HG02885 (cell line): Measurements from ENCODE around the gene CCDC149.

Source experiments
- ATAC-seq: cut with Tn5 transposase; IDR thresholded peaks from one replicate; pipeline ENCODE4 v1.9.1; 2021; ENCODE audit warnings: mild to moderate bottlenecking; ENCODE audit not compliant: unreplicated experiment, poor library complexity

Gene CCDC149

GRCh38 chr4:24846716-24847115 lies 66.1 kb downstream of the CCDC149 start:
- no peak for ATAC-seq

- no peak for ATAC-seq
Observed at GRCh38 chr4:24845902-24846301, 66.9 kb downstream of the CCDC149 start.

DNA sequence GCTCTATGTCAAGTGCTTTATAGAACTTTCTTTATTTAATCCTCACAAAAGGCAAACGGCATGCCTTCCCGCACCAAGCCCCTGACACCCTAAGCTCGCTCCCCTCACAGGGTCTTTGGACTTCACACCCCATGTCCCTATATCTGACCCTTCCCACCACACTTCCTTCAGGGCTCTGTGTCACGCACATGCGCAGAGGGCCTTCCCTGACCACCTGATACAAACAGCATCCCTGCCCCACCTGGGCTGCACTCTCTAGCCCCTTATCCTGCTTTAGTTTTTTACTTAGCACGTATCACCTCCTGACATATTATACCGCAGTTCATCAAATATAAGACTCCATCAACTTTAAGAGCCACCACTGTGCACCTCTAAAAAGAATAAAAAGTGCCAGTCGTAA lies 67.7 kb downstream of the CCDC149 start:
- no peak for ATAC-seq

DNA sequence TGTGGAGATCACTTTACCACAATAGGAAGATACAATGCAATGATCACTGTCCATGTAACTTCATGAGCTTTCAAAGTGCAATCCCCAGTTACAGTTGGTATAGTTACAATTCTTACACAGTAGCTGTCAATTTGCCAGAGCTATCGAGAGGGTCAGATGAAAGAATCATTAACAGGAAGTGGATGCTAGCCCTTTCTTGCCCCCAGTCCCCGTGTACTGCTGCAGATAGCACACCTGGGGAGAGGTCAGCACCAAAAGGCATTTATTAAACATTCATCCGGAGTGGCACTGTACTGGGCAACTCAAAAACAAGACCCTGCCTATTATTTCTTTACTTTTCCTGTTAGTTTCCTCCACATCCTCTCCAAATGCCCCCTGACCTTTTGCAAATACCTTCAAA lies 69.7 kb downstream of the CCDC149 start:
- no peak for ATAC-seq

DNA sequence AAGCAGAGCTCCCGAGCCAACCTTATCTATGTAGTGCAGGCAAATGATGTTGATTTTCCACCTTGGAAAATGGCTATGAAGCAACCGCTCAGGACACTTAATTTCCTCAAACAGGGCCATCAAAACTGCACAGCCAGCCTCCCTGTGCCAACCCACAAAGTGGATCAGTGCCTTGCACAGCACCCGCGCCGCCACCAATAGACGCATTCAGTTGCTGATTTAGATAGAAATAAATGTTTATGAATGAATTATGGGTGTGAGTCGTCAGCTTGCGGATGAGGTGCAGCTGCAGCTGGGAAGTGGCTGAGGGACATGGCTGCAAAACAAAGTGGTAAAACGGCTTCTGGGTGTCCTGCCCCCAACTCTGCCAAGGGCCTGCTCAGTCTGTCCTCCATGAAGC lies 70.5 kb downstream of the CCDC149 start:
- ATAC-seq: no peak

- ATAC-seq: no peak
Observed at GRCh38 chr4:24840826-24841543, 71.9 kb downstream of the CCDC149 start.

GRCh38 chr4:24840362-24840761 lies 72.5 kb downstream of the CCDC149 start:
- no peak for ATAC-seq

DNA sequence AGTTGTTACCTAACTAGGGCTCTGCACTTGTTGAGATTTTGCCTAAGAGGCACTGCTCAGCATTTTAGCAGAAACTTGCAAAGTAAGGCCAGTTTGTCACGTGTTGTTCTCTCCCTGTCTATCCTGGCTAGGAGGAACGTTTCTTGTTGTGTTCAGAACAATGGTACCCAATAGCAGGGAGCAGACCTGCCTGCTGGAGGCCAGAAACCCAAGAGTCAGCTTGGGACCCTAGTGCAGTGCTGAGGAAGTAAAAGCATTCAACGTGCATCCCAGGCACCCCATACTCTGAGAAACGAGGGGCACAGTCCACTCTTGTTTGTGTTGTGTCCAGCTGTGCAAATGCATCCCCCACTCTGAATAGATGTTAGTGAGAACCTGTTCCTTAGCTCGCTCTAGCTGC lies 75.1 kb downstream of the CCDC149 start:
- ATAC-seq: no peak

- no peak for ATAC-seq
Observed at GRCh38 chr4:24837336-24837735, 75.5 kb downstream of the CCDC149 start.

- peak; percentile 74 for ATAC-seq
Observed at GRCh38 chr4:24836661-24837242, 76.1 kb downstream of the CCDC149 start.

DNA sequence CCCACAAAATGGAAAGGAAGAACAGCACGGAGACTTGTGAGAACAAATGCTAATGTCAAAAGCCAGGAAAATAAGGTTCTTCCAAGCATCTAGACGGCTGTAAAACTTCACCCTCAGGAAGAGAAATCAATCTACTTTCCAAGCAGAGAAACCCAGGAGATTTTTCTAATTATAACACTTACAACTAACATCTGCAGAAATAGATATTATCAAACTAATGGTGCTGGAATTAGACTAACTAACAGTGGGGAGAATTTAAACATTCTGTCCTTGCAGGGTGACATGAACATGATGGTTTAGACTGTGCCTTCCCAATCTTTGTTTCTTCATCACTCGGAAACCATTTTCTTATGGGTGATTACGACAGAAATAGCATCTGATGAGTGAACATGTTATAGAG lies 77.1 kb downstream of the CCDC149 start:
- ATAC-seq: no peak

GRCh38 chr4:24831637-24832036 lies 81.2 kb downstream of the CCDC149 start:
- ATAC-seq: peak; percentile 68

DNA sequence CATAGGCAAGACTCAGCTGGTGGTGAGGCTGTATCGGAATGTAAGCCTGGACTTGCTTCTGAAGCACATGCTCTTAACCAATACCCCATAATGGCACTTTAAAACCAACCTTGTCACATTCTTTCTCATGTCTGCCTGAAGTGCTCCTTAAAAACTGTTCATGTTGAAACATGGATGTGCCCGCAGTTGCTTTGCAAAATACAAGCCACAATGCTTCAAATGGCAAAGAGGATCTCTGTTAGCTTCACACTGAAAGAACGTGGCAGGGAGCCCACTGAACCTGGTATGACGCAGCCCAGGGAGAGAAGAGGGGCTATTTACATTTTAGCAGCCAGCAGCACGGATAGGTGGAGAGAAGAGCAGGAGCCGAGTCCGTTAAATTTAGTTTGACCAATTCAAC lies 88.1 kb downstream of the CCDC149 start:
- ATAC-seq: no peak

DNA sequence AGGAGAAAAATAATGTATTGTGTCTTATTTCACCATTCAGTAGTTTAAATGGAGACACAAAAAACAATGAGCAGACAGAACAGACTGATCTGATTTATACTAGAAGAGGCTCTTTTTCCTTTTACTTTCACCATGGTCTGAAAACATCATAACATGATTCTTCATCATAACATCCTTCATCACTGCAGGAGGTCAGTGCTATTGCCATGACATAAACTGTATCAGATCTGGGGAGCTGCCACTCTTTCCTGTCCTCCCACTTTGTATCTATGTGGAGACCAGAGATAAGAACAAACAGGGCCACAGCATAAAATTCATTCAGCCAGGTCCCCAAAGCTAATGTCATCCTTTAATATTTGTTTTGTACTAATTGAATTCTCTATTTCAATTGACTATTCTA lies 92.3 kb downstream of the CCDC149 start:
- ATAC-seq: no peak

GRCh38 chr4:24816797-24817196 lies 96.0 kb downstream of the CCDC149 start:
- no peak for ATAC-seq

DNA sequence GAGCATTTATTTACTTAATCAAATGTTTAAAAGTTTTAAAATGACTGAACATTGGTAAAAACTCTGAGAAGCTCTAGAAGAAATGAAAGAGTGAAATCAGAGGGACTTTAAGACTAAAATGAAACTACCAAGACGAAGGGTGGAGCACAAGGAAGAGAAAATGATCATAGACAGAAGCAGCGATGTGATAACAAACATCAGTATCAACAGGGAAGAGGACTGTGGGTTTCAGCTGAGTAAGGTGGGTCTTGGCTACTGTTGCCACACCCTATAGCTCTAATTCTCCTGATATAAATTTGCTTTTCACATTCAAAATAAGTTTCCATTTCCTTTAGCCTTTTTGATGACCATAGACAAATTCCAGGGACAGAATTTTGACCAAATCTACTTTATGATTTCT lies 99.1 kb downstream of the CCDC149 start:
- ATAC-seq: no peak

DNA sequence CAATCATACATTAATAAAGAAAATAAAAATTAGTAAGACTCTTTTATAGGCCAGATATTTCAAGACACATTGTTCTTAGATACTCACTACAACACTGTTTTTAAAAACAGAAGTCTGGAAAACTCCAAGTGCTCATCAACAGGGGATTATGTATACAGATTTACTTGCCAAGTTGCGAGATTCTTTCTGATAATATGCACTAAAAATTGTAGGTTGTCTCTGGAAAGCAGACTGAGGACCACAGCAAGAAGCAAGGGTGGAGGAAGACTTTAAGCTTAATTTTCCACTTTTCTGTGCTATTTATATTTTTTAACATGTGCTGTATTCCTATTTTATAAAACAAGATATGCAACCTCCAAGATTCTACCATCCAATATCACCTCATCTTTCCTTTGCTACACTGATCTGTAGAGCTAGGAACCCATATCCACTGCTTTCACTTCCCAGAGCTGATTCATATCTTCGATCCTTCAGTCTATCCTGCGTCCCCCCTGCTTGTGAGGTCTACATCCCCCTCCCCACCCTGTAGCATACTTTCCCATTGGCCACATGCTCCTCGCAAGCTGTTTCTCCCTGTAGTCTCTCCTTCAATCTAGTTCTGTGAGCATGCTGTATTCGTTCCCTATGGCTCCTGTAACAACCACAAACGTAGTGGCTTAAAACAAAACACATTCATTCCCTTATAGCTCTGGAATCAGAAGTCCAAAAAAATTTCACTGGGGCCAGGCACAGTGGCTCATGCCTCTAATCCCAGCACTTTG lies 101.8 kb downstream of the CCDC149 start:
- no peak for ATAC-seq

- no peak for ATAC-seq
Observed at GRCh38 chr4:24809815-24810405, 102.9 kb downstream of the CCDC149 start.

GRCh38 chr4:24809376-24809775 lies 103.5 kb downstream of the CCDC149 start:
- peak; percentile 57 for ATAC-seq

- ATAC-seq: no peak
Observed at GRCh38 chr4:24808955-24809354, 103.9 kb downstream of the CCDC149 start.

GRCh38 chr4:24808261-24808660 lies 104.6 kb downstream of the CCDC149 start:
- no peak for ATAC-seq
